OCI-LY3 (cell line): ENCODE data around the gene ANKRD45.
"Not testable (repeated sequence)": the region's sequence is repeated elsewhere in the genome, so short reads cannot be mapped to it uniquely, and the experiment has no call there.

Experiments used
- EZH2phosphoT487 ChIP-seq: fragments of 200-600 bp; shearing (Covaris generic); IDR thresholded peaks from 2 replicates; pipeline ENCODE4 v1.6.1; 2018; ENCODE audit warnings: antibody characterized with exemption, mixed run types, low read depth
- TF ChIP-seq, protein P1 (sequence below): fragments of 200-600, 300-600 bp; sonication (generic); IDR thresholded peaks from 2 replicates; pipeline ENCODE4 v1.5.1; 2014; ENCODE audit warnings: antibody characterized with exemption, low read length, low read depth

GRCh38 chr1:173591138-173591537, 78.5 kb downstream of the ANKRD45 start:
- TF ChIP-seq, protein P1, sequence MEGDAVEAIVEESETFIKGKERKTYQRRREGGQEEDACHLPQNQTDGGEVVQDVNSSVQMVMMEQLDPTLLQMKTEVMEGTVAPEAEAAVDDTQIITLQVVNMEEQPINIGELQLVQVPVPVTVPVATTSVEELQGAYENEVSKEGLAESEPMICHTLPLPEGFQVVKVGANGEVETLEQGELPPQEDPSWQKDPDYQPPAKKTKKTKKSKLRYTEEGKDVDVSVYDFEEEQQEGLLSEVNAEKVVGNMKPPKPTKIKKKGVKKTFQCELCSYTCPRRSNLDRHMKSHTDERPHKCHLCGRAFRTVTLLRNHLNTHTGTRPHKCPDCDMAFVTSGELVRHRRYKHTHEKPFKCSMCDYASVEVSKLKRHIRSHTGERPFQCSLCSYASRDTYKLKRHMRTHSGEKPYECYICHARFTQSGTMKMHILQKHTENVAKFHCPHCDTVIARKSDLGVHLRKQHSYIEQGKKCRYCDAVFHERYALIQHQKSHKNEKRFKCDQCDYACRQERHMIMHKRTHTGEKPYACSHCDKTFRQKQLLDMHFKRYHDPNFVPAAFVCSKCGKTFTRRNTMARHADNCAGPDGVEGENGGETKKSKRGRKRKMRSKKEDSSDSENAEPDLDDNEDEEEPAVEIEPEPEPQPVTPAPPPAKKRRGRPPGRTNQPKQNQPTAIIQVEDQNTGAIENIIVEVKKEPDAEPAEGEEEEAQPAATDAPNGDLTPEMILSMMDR, result not testable (repeated sequence)
- not testable (repeated sequence) for TF ChIP-seq EZH2phosphoT487
